ENCODE measurements around the gene LTN1.
"Not testable (repeated sequence)": the region's sequence is repeated elsewhere in the genome, so short reads cannot be mapped to it uniquely, and the experiment has no call there.

LTN1 gene

DNA sequence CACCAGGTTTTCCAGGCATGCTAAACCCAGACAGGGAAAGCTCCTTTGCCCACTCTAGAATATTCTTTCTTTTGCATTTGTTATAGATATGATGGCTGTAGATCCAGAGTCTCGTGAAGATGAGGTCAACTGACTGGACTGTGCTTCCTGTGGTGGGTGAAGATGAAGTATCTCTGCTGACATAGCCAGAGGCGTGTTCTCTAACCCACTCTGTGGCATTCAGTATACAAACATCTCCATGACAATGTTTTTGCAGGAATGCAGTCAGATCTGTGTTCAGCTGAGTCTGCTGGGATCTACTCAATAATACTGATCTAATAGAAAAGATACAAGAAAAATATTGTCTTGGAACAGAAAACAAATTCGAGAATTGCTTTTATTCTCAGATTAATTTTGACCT is 15.1 kb upstream of the LTN1 start:
- no peak overlapping the region for H3K4me3 ChIP-seq (ENCODE audit: low read depth, low read length)
- no peak for DNase-seq (ENCODE audit: low read depth)
- TF ChIP-seq, protein P1, sequence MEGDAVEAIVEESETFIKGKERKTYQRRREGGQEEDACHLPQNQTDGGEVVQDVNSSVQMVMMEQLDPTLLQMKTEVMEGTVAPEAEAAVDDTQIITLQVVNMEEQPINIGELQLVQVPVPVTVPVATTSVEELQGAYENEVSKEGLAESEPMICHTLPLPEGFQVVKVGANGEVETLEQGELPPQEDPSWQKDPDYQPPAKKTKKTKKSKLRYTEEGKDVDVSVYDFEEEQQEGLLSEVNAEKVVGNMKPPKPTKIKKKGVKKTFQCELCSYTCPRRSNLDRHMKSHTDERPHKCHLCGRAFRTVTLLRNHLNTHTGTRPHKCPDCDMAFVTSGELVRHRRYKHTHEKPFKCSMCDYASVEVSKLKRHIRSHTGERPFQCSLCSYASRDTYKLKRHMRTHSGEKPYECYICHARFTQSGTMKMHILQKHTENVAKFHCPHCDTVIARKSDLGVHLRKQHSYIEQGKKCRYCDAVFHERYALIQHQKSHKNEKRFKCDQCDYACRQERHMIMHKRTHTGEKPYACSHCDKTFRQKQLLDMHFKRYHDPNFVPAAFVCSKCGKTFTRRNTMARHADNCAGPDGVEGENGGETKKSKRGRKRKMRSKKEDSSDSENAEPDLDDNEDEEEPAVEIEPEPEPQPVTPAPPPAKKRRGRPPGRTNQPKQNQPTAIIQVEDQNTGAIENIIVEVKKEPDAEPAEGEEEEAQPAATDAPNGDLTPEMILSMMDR (IDR thresholded peaks at IDR 0.05; ENCODE audit: low read depth, low read length, missing control alignments): no peak

DNA sequence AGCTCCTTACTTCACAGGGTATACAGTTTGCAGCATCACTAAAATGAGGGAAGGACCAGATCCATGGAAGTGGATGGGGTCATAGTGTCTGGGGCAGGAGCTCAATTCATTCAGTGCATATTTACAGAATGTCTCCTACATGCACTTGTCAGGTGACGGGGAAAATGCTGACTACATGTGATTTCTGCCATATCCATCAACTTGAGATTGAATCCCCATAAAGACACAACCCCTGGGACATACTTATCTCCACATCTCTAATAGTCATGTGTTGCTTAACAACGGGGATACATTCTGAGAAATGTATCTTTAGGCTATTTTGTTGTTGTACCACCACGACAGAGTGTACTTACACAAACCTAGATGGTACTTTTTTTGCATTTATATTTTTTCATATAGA is 14.5 kb upstream of the LTN1 start:
- DNase-seq (ENCODE audit: low read depth): no peak
- no peak overlapping the region for H3K4me3 ChIP-seq (ENCODE audit: low read depth, low read length)
- TF ChIP-seq, protein P1 (IDR thresholded peaks at IDR 0.05; ENCODE audit: low read depth, low read length, missing control alignments): no peak

DNA sequence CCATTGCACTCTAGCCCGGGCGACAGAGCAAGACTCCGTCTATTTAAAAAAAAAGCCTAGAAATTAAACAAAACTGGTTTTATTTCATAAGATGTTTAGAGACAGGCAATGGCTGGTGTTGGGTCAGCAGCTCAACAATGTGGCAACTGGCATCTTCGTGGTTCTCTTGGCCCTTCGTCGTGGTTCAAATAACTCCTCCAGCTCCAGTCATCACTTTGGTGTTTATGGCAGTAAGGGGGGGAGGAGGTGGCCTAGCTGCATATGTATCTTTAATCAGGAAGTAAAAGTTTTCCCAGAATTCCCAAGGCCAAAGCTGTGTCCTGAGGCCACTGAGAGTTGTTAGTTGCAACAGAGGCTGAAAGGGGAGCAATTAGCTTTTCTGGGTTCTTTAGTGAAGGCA is 13.0 kb upstream of the LTN1 start:
- TF ChIP-seq, protein P1 (IDR thresholded peaks at IDR 0.05; ENCODE audit: low read depth, low read length, missing control alignments): no peak
- H3K4me3 ChIP-seq (ENCODE audit: low read depth, low read length): no peak overlapping the region
- DNase-seq (ENCODE audit: low read depth): no peak

DNA sequence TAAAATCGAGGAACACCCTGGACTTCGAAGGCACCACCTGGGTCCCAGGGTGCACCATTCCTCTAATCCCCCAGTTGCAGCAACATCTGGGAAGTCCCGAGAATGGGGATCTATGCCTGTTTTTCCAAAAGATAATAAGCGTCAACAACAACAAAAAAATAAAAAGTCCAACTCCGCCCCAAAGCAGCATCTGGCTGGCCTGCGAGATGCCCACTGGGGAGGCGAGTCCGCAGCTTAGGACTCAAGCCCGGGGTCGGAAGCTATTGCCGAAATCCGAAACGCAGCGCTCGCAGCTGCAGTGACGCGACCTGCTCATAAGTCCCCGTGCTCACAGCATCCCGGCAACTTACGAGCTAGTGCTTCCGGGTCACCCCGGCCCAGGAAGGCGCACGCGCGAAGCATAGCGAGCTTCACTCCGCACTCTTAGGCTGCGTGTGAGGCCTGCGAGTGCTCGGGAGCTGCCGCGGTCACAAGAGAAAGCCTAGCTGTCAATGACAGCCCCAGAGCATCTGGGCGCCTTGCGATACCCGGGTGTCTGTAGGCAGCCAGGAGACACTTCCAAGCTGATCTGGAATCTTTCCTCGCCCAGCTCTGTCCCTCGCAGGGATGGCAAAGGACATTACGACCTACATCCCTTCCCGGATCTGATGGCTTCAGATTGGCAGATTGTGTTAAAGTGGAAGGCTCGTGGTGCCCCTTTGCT is 9.9 kb upstream of the LTN1 start:
- TF ChIP-seq, protein P1 (IDR thresholded peaks at IDR 0.05; ENCODE audit: low read depth, low read length, missing control alignments): no peak
- peak; percentile 97 for DNase-seq (ENCODE audit: low read depth)
- peak overlapping the region; percentile 98 for H3K4me3 ChIP-seq (ENCODE audit: low read depth, low read length)

DNA sequence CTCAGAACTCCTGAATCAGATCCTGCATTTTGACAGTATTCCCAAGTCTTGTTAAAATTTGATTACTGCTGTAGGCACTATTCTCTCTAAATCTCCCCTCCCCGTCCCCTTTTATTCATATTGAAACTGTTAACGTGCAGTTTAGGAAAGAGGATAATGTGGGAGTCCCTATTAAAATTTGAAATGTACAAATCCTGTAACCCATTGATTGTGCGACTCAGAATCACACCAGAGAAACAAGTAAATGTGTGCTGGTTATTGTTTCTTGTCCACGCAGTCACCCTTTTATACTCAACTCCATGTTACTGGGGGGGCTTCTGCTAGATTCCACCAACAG is 584 bp upstream of the LTN1 start:
- TF ChIP-seq, protein P1 (IDR thresholded peaks at IDR 0.05; ENCODE audit: low read depth, low read length, missing control alignments): no peak
- peak overlapping the region; percentile 50 for H3K4me3 ChIP-seq (ENCODE audit: low read depth, low read length)
- DNase-seq (ENCODE audit: low read depth): no peak

DNA sequence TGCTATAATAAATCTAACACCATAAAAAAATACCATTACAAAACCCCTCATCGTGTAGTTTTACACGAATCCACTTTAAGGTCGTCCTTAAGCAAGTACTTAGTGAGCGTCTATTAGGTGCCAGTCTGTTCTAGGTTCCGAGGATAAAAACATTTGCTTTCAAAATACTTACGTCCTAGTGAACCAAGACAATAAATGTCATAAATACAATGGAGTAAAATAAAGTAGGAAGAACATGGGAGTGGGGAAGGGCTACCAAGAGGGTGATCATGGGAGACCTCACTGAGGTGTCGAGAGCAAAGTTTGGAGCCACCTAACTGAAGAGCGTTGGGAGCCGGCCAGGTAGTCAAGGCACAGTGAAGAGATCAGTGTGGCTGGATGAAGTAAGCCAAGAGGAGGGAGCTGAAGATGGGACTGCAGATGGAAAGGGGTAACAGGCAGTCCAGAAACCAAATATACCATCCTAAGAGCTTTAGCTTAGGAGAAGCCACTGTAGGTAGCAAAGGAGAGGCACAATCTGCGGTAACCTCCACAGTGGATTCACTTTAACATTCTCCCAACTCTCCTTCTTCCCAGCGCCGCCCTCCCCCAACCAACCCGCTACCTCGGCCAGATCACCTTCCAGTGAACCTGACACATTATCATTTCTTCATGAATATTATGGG is 684 bp downstream of the LTN1 start:
- TF ChIP-seq, protein P1 (IDR thresholded peaks at IDR 0.05; ENCODE audit: low read depth, low read length, missing control alignments): no peak
- peak overlapping the region; percentile 66 for H3K4me3 ChIP-seq (ENCODE audit: low read depth, low read length)
- no peak for DNase-seq (ENCODE audit: low read depth)

DNA sequence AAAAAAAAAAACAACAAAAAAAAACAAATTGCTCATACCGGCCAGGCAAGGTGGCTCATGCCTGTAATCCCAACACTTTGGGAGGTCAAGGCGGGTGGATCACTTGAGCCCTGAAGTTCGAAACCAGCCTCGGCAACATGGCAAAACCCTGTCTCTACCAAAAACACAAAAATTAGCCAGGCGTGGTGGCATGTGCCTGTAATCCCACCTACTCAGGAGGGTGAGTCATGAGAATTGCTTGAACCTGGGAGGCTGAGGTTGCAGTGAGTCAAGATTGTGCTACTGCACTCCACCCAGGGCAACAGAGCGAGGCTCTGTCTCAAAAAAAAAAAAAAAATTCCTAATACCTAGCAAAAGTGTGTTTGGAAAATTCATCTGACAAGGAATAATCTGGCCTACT is 4.5 kb downstream of the LTN1 start:
- DNase-seq (ENCODE audit: low read depth); H3K4me3 ChIP-seq (ENCODE audit: low read depth, low read length): not testable (repeated sequence)

Data from GM12864 (cell line).